ENCODE results near the gene STEAP4.

GRCh38 chr7:88224601-88225275 is 82.0 kb downstream of the STEAP4 start:
- TF ChIP-seq CTCF (IDR thresholded peaks at IDR 0.05; ENCODE audit: low read depth, low read length) (no peak), EZH2phosphoT487 (IDR thresholded peaks at IDR 0.05; ENCODE audit: low read depth) (no peak)

Measured in OCI-LY3 (cell line).